ENCODE measurements around the gene RBM34. TPM values are rescaled to one million over a fixed set of nuclear protein-coding genes. Genes with fewer than 3 reads are reported as not detected.
A peak's percentile ranks its signal among the peaks of the same experiment; 100 is the strongest.
"Not testable (repeated sequence)": the region's sequence is repeated elsewhere in the genome, so short reads cannot be mapped to it uniquely, and the experiment has no call there.

The RBM34 gene
- total RNA-seq, 1 donor from 2014 or later = 26.1 TPM

DNA sequence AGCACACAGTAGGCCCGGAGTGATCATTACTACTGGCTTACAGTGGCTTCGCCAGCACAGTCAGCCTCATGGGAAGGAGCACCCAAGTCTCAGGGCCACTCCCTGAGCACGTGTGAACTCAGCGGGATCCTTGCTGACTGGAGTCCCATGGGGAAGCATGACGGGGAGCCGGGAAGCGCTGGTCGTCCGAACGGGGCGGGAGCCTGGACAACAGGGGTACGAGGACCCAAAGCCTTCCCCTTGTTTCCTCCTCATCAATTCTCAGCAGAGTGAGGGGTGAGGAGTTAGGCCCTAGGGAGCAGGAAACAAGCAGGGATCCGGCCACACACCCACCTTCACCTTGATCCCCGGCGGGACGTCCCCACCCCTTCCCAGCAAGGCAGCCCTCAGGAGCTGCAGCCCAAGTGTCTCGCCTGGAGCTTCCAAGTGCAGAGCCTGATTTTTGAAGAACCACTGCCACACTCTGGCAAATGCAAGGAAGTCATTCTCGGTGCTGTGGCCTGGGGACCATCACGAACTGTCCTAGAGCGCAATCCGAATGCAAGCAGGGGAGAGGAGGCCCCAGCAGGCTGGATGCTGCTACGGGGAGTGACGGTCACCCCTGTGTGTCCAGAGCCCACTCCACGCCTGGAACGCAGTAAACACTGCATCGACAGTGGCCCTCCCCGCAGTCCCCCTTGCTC, 67.9 kb downstream of the RBM34 start:
- ATAC-seq = peak; percentile 83
- no peak for DNase-seq (ENCODE audit: low spot score)

DNA sequence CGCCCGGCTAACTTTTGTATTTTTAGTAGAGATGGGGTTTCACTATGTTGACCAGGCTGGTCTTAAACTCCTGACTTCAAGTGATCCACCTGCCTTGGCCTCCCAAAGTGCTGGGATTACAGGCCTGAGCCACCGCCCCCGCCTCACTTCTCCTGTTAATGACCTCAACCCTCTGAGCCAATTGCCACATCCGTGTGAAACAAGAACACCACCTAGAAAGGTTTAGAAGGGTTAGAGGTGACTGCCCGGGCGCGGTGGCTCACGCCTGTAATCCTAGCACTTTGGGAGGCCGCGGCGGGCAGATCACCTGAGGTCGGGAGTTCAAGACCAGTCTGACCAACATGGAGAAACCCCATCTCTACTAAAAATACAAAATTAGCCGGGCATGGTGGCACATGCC, 68.6 kb downstream of the RBM34 start:
- not testable (repeated sequence) for ATAC-seq; DNase-seq (ENCODE audit: low spot score)

DNA sequence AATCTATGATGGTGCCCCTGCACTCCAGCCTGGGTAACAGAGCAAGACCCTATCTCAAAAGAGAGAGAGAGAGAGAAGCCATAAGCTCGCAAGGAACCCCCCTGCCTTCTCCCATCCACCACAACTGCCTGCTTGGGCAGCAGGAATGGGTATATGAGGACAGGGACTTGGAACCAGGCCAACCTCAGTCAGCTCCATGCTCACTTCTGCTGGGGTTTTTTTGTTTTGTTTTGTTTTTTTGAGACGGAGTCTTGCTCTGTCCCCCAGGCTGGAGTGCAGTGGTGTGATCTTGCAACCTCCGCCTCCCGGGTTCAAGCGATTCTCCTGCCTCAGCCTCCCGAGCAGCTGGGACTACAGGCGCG, 69.0 kb downstream of the RBM34 start:
- not testable (repeated sequence) for DNase-seq (ENCODE audit: low spot score); ATAC-seq

DNA sequence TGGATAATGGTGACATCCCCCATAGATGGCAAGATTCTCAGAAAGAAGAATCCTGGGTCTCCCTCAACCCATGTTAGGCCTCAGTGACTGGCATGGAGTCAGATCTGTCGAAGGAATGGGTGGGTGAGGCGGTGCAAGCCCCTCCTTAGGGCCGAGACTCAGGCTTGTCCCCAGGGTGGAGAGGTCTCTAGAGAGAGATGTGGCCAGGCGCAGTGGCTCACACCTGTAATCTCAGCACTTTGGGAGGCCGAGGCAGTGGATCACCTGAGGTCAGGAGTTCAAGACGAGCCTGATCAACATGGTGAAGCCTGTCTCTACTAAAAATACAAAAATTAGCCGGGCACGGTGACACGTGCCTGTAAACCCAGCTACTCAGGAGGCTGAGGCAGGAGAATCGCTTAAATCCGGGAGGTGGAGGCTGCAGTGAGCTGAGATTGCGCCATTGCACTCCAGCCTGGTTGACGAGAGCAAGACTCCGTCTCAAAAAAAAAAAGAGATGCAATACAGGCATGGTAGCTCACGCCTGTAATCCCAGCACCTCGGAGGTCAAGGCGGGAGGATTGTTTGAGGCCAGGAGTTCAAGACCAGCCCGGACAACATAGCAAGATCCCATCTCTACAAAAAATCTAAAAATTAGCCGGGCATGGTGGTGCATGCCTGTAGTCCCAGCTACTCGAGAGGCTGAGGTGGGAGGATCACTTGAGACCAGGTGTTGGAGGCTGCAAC, 69.6 kb downstream of the RBM34 start:
- peak; percentile 23 for DNase-seq (ENCODE audit: low spot score)
- not testable (repeated sequence) for ATAC-seq

DNA sequence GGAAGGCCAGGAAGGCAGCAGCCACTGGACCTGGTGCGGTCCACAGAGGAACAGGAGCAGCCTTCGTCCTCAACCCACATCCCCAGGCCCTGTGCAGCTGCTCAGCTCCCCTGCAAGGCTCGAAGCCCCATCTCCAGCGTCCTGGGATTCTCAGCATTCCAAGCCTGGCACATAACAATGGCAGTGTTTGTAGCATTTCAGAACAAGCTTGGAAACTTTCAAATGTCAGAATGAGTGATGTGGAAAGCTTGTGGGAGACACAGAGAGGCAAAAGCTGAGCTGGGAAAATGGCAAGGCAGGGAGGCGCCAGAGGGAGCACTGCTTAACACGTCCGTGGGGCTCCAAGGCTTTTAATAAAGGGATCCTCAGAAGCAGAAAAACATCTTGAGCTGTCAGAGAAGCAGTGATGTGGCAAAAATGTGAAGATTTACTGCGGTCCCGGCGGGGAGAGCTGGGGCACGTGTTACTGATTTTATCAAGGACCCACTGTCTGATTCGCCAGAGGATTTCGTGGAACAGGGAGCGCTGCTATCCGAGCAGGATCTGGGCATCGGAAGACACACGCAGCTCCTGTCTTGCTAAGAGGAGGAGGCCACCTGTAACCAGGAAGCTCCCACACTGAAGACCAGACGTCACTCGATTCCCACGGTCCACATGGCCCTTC, 70.5 kb downstream of the RBM34 start:
- no peak for DNase-seq (ENCODE audit: low spot score)
- ATAC-seq = no peak

DNA sequence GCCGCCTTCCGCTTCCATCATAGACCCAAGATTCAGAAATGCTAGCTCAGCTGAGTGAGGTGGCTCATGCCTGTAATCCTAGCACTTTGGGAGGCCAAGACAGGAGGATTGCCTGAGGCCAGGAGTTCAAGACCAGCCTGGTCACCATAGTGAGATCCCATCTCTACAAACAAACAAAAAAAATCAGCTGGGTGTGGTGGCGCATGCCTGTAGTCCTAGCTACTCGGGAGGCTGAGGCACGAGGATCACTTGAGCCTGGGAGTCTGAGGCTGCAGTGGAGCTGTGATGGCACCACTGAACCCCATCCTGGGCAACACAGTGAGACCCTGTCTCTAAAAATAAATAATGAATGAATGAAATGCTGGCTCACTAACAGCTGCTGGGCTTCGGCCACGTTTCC, 72.1 kb downstream of the RBM34 start:
- ATAC-seq (no peak), DNase-seq (ENCODE audit: low spot score) (no peak)

DNA sequence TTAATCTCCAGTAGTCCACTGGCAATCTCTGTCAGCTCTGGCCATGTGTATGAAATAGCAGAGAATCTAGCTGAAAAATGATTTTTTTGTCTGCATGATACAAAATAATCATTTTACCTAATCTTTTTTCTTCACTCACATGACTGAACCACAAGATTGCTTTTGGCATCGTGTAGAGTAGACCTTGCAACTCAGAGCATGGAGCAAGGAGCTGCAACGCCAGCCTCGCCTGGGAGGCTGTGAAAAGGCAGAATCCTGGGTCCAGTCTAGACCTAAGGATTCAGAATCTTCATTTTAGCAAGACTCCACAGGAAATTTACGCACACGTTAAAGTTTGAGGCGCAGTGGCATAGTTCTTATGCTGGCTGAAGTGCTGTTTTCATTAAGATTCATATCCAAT, 72.6 kb downstream of the RBM34 start:
- ATAC-seq (no peak), DNase-seq (ENCODE audit: low spot score) (no peak)

DNA sequence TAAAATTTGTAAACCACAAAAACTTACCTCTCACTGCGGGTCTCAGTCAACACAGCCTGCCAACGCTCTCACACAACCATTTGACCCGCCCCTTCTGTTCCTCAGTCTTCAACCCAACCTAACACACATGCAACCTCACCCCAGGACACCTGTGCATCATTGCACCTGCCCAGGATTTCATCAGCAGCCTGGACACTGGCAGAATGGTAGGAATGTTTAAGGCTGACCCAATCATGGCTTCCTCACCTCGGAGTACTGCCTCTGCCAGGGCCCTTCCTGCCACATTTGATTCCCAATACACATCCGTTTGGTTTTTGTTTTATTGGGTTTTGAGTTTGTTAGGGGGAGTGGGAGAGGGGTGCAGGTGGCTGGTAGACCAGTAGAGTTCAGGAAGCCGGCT, 73.1 kb downstream of the RBM34 start:
- no peak for DNase-seq (ENCODE audit: low spot score)
- ATAC-seq = no peak

DNA sequence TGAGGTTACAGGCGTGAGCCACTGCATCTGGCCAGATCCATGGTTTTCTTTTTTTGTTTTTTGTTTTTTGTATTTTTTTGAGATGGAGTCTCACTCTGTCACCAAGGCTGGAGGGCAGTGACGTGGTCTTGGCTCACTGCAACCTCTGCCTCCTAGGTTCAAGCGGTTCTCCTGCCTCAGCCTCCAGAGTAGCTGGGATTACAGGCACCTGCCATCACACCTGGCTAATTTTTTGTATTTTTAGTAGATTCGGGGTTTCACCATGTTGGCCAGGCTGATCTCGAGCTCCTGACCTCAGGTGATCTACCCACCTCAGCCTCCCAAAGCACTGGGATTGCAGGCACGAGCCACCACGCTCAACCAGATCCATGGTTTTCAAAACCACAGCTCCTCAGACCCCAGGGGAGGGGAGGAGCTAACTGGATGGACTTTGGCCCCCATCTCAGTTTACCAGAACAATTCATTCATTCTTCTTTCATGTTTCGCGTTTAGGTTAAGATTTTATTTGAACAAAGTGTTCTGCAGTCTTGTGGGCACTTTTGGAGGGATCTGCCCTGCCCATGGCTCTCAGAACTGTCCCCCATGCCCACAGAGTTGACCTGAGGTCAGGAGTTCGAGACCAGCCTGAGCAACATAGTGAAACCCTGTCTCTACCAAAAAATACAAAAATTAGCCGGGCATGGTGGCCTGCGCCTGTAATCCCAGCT, 75.5 kb downstream of the RBM34 start:
- not testable (repeated sequence) for DNase-seq (ENCODE audit: low spot score); ATAC-seq

Other genes with a start within 250 kb of the RBM34 start
- gene TOMM20, start 32.4 kb downstream of the RBM34 start, total RNA-seq = 48.7 TPM
- gene ARID4B, start 166.9 kb upstream of the RBM34 start, total RNA-seq = 10.9 TPM
- 8.6 TPM for gene GGPS1, start 167.3 kb upstream of the RBM34 start, total RNA-seq
- 13.6 TPM for gene TBCE, start 206.2 kb upstream of the RBM34 start, total RNA-seq